Measurements from ENCODE around the gene AASS.

AASS gene

GRCh38 chr7:122143751-122144711 is at the start of gene AASS (continued):
- TF ChIP-seq PRDM1 (tag by site-specific recombination; IDR thresholded peaks at IDR 0.05) (peak; percentile 88), KLF9 (tag by site-specific recombination; IDR thresholded peaks at IDR 0.05; ENCODE audit: low read depth) (no peak; the same call in none of the 2 replicates), KLF17 (tag by site-specific recombination; IDR thresholded peaks at IDR 0.05) (no peak; the same call in 1 of the 2 replicates), AEBP2 (tag by site-specific recombination; IDR thresholded peaks at IDR 0.05; ENCODE audit: borderline replicate concordance) (no peak), GFI1B (tag by site-specific recombination; IDR thresholded peaks at IDR 0.05) (no peak), ZNF561 (tag by site-specific recombination; IDR thresholded peaks at IDR 0.05; ENCODE audit: borderline replicate concordance) (no peak), ZXDB (tag by site-specific recombination; IDR thresholded peaks at IDR 0.05) (peak; percentile 90), ZNF184 (tag by site-specific recombination; IDR thresholded peaks at IDR 0.05) (no peak), ZSCAN23 (tag by site-specific recombination; IDR thresholded peaks at IDR 0.05) (no peak), ZNF354C (tag by site-specific recombination; IDR thresholded peaks at IDR 0.05; ENCODE audit: borderline replicate concordance, low read depth) (no peak), ZNF513 (tag by site-specific recombination; IDR thresholded peaks at IDR 0.05) (no peak), ZNF692 (tag by site-specific recombination; IDR thresholded peaks at IDR 0.05) (peak; percentile 14), ZIC2 (tag by site-specific recombination; IDR thresholded peaks at IDR 0.05) (peak; percentile 82), ZNF280D (tag by site-specific recombination; IDR thresholded peaks at IDR 0.05) (no peak), ZNF76 (tag by site-specific recombination; IDR thresholded peaks at IDR 0.05; ENCODE audit: borderline replicate concordance, low read depth) (peak; percentile 64; the same call in 1 of the 2 replicates), TCF7L2 (IDR thresholded peaks at IDR 0.05; ENCODE audit: borderline replicate concordance, low read depth, low read length) (peak; percentile 51; the same call in 1 of the 2 replicates), ZBTB10 (tag by site-specific recombination; IDR thresholded peaks at IDR 0.05) (no peak), ZNF19 (tag by site-specific recombination; IDR thresholded peaks at IDR 0.05; ENCODE audit: low read depth) (no peak), ZNF211 (tag by site-specific recombination; IDR thresholded peaks at IDR 0.05; ENCODE audit: low read depth) (no peak), ZSCAN16 (tag by site-specific recombination; IDR thresholded peaks at IDR 0.05) (peak; percentile 97), ZNF585B (tag by site-specific recombination; IDR thresholded peaks at IDR 0.05) (no peak), ZNF704 (tag by site-specific recombination; IDR thresholded peaks at IDR 0.05) (no peak), ZFHX2 (tag by site-specific recombination; conservative IDR thresholded peaks at IDR 0.05) (peak; percentile 31), ZNF146 (tag by site-specific recombination; IDR thresholded peaks at IDR 0.05) (no peak)
